ENCODE data around the gene SYT2.
A peak's percentile ranks its signal among the peaks of the same experiment; 100 is the strongest.
"Not testable (repeated sequence)": the region's sequence is repeated elsewhere in the genome, so short reads cannot be mapped to it uniquely, and the experiment has no call there.

The SYT2 gene

GRCh38 chr1:202639500-202639899 lies 70.8 kb downstream of the SYT2 start:
- no peak for DNase-seq

GRCh38 chr1:202638701-202639305 lies 71.5 kb downstream of the SYT2 start:
- not testable (repeated sequence) for DNase-seq

GRCh38 chr1:202638019-202638700 lies 72.1 kb downstream of the SYT2 start:
- DNase-seq, result no peak

- DNase-seq, result not testable (repeated sequence)
These were observed 72.8 kb downstream of the SYT2 start for GRCh38 chr1:202637321-202638018.

- not testable (repeated sequence) for DNase-seq
These were observed 74.1 kb downstream of the SYT2 start for GRCh38 chr1:202636171-202636570.

- DNase-seq, result no peak
These were observed 78.0 kb downstream of the SYT2 start for GRCh38 chr1:202632241-202632640.

- DNase-seq, result no peak
These were observed 79.0 kb downstream of the SYT2 start for GRCh38 chr1:202631076-202631923.

GRCh38 chr1:202630541-202630940 lies 79.7 kb downstream of the SYT2 start:
- no peak for DNase-seq

GRCh38 chr1:202630096-202630495 lies 80.2 kb downstream of the SYT2 start:
- not testable (repeated sequence) for DNase-seq

- DNase-seq, result peak in 3 of 6 experiments; percentile 76 to 83 (median 78)
These were observed 80.9 kb downstream of the SYT2 start for GRCh38 chr1:202629257-202629811.

GRCh38 chr1:202628646-202629215 lies 81.5 kb downstream of the SYT2 start:
- DNase-seq, result no peak

GRCh38 chr1:202627841-202628565 lies 82.3 kb downstream of the SYT2 start:
- DNase-seq, result no peak

- DNase-seq, result not testable (repeated sequence)
These were observed 83.2 kb downstream of the SYT2 start for GRCh38 chr1:202627036-202627435.

- peak in 5 of 6 experiments; percentile 22 to 53 (median 25) for DNase-seq
These were observed 84.6 kb downstream of the SYT2 start for GRCh38 chr1:202625416-202626360.

- DNase-seq, result no peak
These were observed 85.5 kb downstream of the SYT2 start for GRCh38 chr1:202624781-202625108.

GRCh38 chr1:202624088-202624780 lies 86.0 kb downstream of the SYT2 start:
- no peak for DNase-seq

- DNase-seq, result not testable (repeated sequence)
These were observed 86.8 kb downstream of the SYT2 start for GRCh38 chr1:202623476-202623875.

- no peak for DNase-seq
These were observed 87.2 kb downstream of the SYT2 start for GRCh38 chr1:202623075-202623474.

- no peak for DNase-seq
These were observed 87.9 kb downstream of the SYT2 start for GRCh38 chr1:202622388-202622787.

GRCh38 chr1:202621446-202621845 lies 88.8 kb downstream of the SYT2 start:
- no peak for DNase-seq

Measured in stimulated activated naive CD4-positive, alpha-beta T cell (primary cell).